Activated T-cell treated with anti-CD3 and anti-CD28 coated beads, Interleukin-2, amount 50 U/mL, for 24 hours (primary cell): ENCODE results near the gene HEY2.
A peak's percentile ranks its signal among the peaks of the same experiment; 100 is the strongest.
"Not testable (repeated sequence)": the region's sequence is repeated elsewhere in the genome, so short reads cannot be mapped to it uniquely, and the experiment has no call there.

Experiments
- DNase-seq: peaks from one replicate; pipeline ENCODE4 v3.0.0-alpha.2; 2020
- H3K27ac Mint-ChIP-seq: 2 replicates; pipeline ENCODE4 v1.8.0; 2020; ENCODE audit warnings: mild to moderate bottlenecking, mixed read lengths
- H3K27me3 Mint-ChIP-seq: 2 replicates; pipeline ENCODE4 v1.8.0; 2020; ENCODE audit warnings: mixed read lengths
- H3K36me3 Mint-ChIP-seq: 2 replicates; pipeline ENCODE4 v1.8.0; 2020; ENCODE audit warnings: low read depth, mixed read lengths
- H3K4me1 Mint-ChIP-seq: 2 replicates; pipeline ENCODE4 v1.8.0; 2020; ENCODE audit warnings: low read depth, mixed read lengths
- H3K4me3 Mint-ChIP-seq: 2 replicates; pipeline ENCODE4 v1.8.0; 2020; ENCODE audit warnings: mild to moderate bottlenecking, moderate library complexity, mixed read lengths
- H3K9me3 Mint-ChIP-seq: 2 replicates; pipeline ENCODE4 v1.8.0; 2020; ENCODE audit warnings: mixed read lengths

The HEY2 gene

GRCh38 chr6:125749173-125749864 lies at the start of gene HEY2:
Gene HEY2, plus strand, starts transcription at chr6:125749632. Its CDS starts 145 bp downstream, at chr6:125749777.
- Mint-ChIP-seq H3K27ac (peak within 1 kb of the TSS; percentile 63), H3K36me3 (no peaks in the 10 kb centered on the region), H3K27me3 (peaks cover 74% of the 10 kb centered on the region), H3K4me3 (peak within 1 kb of the TSS; percentile 82), H3K4me1 (peaks cover 40% of the 10 kb centered on the region), H3K9me3 (no peaks in the 10 kb centered on the region)
- DNase-seq: peak; percentile 87

- H3K27ac Mint-ChIP-seq: no peak overlapping the region
- H3K27me3 Mint-ChIP-seq: peaks cover 6% of the 10 kb centered on the region
- H3K4me3 Mint-ChIP-seq: no peak overlapping the region
- no peaks in the 10 kb centered on the region for H3K4me1 Mint-ChIP-seq
- no peak for DNase-seq
- no peaks in the 10 kb centered on the region for H3K36me3 Mint-ChIP-seq
- no peaks in the 10 kb centered on the region for H3K9me3 Mint-ChIP-seq
Measured at GRCh38 chr6:125700581-125701353, 48.7 kb upstream of the HEY2 start.

DNA sequence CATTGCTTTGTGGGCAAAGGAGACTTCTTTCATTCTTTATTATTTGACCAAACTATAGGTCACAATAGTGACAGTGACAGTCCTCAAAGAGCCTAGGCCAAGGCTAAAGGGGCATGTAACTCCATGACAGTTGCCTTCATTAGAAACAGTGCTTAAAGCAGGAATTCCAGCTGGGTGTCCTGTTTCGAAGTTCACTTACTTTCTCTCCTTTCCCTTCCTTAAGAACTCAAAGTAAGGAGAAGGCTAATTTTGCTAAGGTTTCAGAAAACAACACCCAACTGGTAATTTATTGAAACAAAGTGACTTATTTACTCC lies 48.1 kb upstream of the HEY2 start:
- no peaks in the 10 kb centered on the region for H3K36me3 Mint-ChIP-seq

DNA sequence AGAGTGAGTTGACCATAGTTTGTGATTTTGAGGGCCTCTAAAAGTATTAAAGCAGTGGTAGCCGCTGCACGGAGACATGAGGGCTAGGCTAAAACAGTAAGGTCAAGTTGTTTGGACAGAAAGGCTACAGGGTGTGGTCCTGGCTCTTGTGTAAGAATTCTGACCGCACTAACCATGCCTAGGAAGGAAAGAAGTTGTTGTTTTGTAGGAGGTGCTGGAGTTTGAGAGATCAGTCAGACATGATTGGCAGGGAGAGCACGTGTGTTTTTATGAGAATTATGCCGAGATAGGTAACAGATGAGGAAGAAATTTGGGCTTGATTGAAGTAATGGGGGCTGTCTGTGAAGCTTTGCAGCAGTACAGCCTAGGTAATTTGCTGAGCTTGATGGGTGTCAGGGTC lies 45.5 kb upstream of the HEY2 start:
- H3K27ac Mint-ChIP-seq, H3K9me3 Mint-ChIP-seq, H3K4me3 Mint-ChIP-seq: not testable (repeated sequence)

More for the DNA sequence above, 48.1 kb upstream of the HEY2 start:
- Mint-ChIP-seq H3K27me3 (peaks cover 6% of the 10 kb centered on the region), H3K27ac (no peak overlapping the region), H3K9me3 (no peaks in the 10 kb centered on the region), H3K4me3 (no peak overlapping the region), H3K4me1 (no peaks in the 10 kb centered on the region)
- no peak for DNase-seq

DNA sequence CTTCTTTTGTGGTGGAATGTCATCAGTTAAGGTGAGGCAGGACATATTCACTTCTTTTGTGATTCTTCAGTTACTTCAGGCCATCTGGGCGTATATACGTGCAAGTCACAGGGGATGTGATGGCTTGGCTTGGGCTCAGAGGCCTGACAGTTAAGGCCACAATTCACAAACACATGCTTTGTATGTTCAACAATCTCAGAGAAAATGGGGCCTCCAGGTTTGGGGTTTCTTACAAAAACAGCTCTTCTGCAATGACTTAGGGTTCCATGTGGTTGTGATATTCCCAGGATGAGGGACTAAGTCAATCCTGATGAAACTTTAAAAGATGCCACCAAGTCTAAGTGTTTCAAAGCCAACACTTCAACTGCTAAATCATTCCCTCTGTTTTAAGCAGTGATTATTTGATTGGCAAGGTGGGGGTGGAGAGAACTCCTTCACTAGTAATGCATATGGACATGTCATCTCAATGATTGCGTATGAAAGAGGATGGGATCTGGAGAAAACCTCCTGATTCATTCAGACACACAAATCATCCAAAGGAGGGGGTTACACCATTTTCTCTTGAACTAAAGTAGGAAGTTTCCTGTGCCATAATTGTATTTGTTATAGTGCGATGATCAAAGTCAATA lies 41.7 kb upstream of the HEY2 start:
- peaks cover 3% of the 10 kb centered on the region for H3K4me1 Mint-ChIP-seq
- H3K36me3 Mint-ChIP-seq: no peaks in the 10 kb centered on the region
- H3K4me3 Mint-ChIP-seq: no peak overlapping the region
- H3K27me3 Mint-ChIP-seq: no peaks in the 10 kb centered on the region
- H3K9me3 Mint-ChIP-seq: peaks cover 8% of the 10 kb centered on the region
- DNase-seq: no peak
- H3K27ac Mint-ChIP-seq: no peak overlapping the region

More for the DNA sequence above, 45.5 kb upstream of the HEY2 start:
- not testable (repeated sequence) for H3K36me3 Mint-ChIP-seq, H3K27me3 Mint-ChIP-seq, DNase-seq, H3K4me1 Mint-ChIP-seq

DNA sequence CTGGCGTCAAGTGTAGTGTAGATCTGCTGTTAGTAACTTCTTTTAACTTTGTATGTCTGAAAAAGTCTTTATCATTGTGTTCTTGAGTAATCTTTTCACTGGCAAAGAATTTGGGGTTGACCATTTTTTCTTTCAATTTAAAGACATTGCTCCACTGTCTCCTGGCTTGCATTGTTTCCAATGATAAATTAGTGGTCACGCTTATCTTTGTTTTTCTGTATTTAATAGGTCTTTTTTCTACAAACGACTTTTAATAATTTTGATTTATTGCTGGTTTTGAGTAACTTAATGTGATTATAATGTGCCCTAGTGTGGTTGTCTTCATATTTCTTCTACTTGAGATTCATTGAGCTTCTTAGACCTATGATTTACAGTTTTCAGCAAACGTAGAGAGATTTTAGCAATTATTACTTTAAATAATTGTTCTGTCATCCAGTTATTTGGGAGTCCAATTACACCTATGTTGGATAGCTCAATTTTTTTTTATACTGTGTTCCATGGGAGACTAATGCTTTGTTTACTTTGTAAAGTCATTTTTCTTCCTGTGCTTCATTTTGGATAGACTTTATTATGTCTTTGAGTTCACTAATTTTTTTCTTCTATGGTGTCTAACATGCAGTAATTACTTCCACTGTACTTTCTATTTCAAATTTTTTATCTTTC lies 38.3 kb upstream of the HEY2 start:
- no peaks in the 10 kb centered on the region for H3K27me3 Mint-ChIP-seq
- H3K4me3 Mint-ChIP-seq: no peak overlapping the region
- peaks cover 8% of the 10 kb centered on the region for H3K9me3 Mint-ChIP-seq
- no peaks in the 10 kb centered on the region for H3K36me3 Mint-ChIP-seq
- no peak overlapping the region for H3K27ac Mint-ChIP-seq
- no peak for DNase-seq
- H3K4me1 Mint-ChIP-seq: peaks cover 16% of the 10 kb centered on the region

DNA sequence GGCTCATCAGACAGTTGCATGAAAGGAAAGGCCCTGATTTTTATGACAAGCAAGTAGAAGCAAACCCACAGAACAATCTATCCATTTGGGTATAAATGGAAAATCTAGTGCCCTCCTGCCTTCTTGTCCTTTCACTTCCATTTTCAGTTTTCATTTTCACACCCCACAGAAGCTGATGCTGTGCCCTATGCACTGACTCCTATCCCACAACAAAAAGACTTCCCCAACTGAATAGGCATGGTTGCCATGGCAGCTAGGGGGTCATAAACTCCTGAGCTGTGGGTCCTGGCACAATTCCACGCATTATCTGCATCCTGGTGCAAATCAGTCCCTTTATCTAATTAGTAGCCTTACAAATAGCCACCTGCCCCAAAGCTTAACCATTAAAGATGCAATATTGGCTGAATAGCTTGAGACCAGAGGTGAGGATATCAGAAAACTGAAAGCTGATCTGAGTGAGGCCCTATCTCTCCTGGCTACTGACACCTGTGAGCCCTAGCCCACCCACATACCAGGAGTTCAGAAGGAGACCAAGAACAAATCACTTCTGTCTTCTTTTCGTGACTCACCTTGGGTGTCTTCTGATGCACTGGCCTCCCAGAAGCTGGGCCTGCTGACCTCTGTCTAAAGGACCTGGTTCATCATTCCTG lies 34.9 kb upstream of the HEY2 start:
- no peak for DNase-seq
- Mint-ChIP-seq H3K4me3 (no peak overlapping the region), H3K36me3 (no peaks in the 10 kb centered on the region), H3K9me3 (peaks cover 8% of the 10 kb centered on the region), H3K4me1 (peaks cover 13% of the 10 kb centered on the region), H3K27ac (no peak overlapping the region), H3K27me3 (no peaks in the 10 kb centered on the region)

GRCh38 chr6:125717120-125717731 lies 32.2 kb upstream of the HEY2 start:
- H3K27me3 Mint-ChIP-seq: peaks cover 8% of the 10 kb centered on the region

DNA sequence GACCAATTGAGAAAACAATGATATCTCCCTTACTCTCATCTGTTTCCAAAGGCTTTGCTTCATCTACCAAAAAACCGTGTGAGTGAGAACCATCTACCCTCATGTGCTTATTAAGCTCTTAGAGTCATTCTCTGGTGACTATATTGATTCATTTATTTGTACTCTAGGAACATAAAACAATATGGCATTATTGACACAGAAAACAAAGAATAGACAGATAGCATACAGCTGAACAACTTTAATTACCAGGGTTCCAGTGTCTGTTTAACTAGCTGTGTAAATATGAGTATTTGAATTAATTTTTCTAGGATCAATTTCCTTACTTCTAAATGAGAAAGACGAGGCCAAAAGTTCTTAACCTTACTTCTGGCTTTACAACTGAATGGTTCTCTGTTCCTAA lies 31.3 kb upstream of the HEY2 start:
- Mint-ChIP-seq H3K4me1 (peaks cover 13% of the 10 kb centered on the region), H3K36me3 (no peaks in the 10 kb centered on the region), H3K27me3 (peaks cover 17% of the 10 kb centered on the region), H3K9me3 (no peaks in the 10 kb centered on the region), H3K27ac (no peak overlapping the region), H3K4me3 (no peak overlapping the region)
- DNase-seq: no peak

More at GRCh38 chr6:125717120-125717731, 32.2 kb upstream of the HEY2 start:
- no peak overlapping the region for H3K27ac Mint-ChIP-seq
- peaks cover 13% of the 10 kb centered on the region for H3K4me1 Mint-ChIP-seq
- H3K9me3 Mint-ChIP-seq: no peaks in the 10 kb centered on the region
- no peak for DNase-seq
- no peak overlapping the region for H3K4me3 Mint-ChIP-seq
- H3K36me3 Mint-ChIP-seq: no peaks in the 10 kb centered on the region

DNA sequence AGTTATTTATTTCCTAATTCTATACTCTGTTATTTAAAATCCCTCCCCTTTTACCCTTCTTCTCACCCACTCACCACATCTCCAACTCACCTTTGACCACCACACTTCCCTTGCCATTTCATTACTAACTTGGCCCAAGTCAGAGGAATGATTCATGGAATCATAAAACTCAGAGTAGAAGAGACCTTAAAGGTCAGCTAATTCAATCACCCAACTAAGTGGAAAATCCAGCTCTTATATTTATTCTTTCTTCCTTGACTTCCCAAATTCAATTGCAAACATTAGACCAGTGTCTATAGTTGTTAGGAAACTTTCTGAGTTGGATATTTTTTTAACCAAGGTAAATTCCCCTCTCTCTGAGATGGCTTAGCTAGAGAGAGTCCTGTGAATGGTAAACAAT lies 26.5 kb upstream of the HEY2 start:
- H3K9me3 Mint-ChIP-seq: no peaks in the 10 kb centered on the region
- H3K36me3 Mint-ChIP-seq: no peaks in the 10 kb centered on the region
- no peaks in the 10 kb centered on the region for H3K4me1 Mint-ChIP-seq
- H3K27ac Mint-ChIP-seq: no peak overlapping the region
- H3K4me3 Mint-ChIP-seq: no peak overlapping the region
- peaks cover 25% of the 10 kb centered on the region for H3K27me3 Mint-ChIP-seq
- no peak for DNase-seq

- Mint-ChIP-seq H3K4me1 (no peaks in the 10 kb centered on the region), H3K9me3 (no peaks in the 10 kb centered on the region), H3K36me3 (no peaks in the 10 kb centered on the region), H3K4me3 (no peak overlapping the region), H3K27ac (no peak overlapping the region), H3K27me3 (peaks cover 21% of the 10 kb centered on the region)
- no peak for DNase-seq
Measured at GRCh38 chr6:125727216-125727615, 22.2 kb upstream of the HEY2 start.

DNA sequence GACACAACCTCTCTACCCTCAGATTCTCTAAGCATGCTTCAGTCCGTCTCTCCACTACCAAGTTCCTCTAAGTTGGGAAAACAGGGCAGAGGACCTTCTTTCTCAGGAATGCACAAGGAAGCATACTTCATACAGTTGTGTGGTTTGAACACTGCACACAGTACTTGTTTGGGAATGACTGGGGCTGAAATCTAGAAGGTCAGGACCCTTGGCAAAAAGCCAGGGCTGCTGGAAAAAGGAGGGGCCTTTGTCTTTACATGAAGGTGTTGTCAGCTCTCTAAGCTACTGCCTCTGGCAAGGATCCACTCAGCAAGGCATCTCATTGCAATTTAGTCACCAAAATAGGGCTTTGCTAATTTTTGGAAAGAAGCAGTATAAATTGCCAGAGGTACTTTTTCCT lies 20.7 kb upstream of the HEY2 start:
- Mint-ChIP-seq H3K27me3 (peaks cover 27% of the 10 kb centered on the region), H3K4me3 (no peak overlapping the region)
- DNase-seq: no peak

DNA sequence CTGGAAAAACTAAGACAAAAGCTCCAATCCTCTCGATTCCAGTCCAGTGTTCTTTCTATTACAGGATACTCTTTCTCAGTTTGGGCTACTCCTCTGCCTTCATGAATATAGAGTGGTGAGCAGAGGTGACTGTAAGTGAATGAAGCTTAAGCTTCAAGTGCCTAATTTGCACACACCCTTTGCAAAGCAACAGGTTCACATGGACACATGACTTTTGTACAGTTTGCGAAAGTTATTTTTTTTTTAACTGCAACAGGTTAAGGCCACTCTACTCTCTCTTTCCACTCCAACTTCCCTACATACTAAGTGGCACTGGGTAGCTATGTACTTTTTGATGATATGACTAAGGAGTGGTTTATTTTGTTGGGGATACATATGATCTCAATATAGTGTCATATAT lies 19.4 kb upstream of the HEY2 start:
- Mint-ChIP-seq H3K36me3 (no peaks in the 10 kb centered on the region), H3K27me3 (peaks cover 30% of the 10 kb centered on the region), H3K27ac (no peak overlapping the region), H3K4me3 (no peak overlapping the region), H3K4me1 (no peaks in the 10 kb centered on the region), H3K9me3 (no peaks in the 10 kb centered on the region)
- no peak for DNase-seq

More for the DNA sequence above, 20.7 kb upstream of the HEY2 start:
- no peaks in the 10 kb centered on the region for H3K36me3 Mint-ChIP-seq
- H3K9me3 Mint-ChIP-seq: no peaks in the 10 kb centered on the region
- no peaks in the 10 kb centered on the region for H3K4me1 Mint-ChIP-seq
- H3K27ac Mint-ChIP-seq: no peak overlapping the region

DNA sequence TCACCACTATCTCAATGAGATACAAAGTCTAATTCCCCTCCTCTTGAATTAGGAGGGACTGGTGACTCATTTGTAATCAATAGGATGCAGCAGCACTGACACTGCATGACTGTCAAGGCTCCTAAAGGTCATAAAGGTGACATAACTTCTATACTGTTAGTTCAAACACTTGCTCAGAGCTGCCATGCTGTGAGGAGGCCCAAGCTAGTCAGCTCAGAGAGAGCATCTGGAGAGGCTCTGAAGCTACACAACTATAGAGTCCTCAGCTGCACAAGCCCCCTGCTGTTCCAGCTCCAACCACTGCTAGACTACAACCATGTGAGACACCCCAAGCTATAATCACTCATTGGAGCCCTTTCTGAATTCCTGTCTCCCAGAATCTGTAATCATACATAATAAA lies 17.0 kb upstream of the HEY2 start:
- Mint-ChIP-seq H3K27me3 (peaks cover 34% of the 10 kb centered on the region), H3K27ac (no peak overlapping the region)

More for the DNA sequence above, 17.0 kb upstream of the HEY2 start:
- no peaks in the 10 kb centered on the region for H3K9me3 Mint-ChIP-seq
- no peaks in the 10 kb centered on the region for H3K36me3 Mint-ChIP-seq
- no peaks in the 10 kb centered on the region for H3K4me1 Mint-ChIP-seq
- H3K4me3 Mint-ChIP-seq: no peak overlapping the region
- DNase-seq: no peak
